ENCODE measurements around the gene MPO. TPM values are rescaled to one million over a fixed set of nuclear protein-coding genes. Genes with fewer than 3 reads are reported as not detected.

MPO gene
- total and polyA plus RNA-seq, 2 donors (not counting 1 experiment from before 2014, with no cell fraction given): 0.07 TPM; not detected in 1

DNA sequence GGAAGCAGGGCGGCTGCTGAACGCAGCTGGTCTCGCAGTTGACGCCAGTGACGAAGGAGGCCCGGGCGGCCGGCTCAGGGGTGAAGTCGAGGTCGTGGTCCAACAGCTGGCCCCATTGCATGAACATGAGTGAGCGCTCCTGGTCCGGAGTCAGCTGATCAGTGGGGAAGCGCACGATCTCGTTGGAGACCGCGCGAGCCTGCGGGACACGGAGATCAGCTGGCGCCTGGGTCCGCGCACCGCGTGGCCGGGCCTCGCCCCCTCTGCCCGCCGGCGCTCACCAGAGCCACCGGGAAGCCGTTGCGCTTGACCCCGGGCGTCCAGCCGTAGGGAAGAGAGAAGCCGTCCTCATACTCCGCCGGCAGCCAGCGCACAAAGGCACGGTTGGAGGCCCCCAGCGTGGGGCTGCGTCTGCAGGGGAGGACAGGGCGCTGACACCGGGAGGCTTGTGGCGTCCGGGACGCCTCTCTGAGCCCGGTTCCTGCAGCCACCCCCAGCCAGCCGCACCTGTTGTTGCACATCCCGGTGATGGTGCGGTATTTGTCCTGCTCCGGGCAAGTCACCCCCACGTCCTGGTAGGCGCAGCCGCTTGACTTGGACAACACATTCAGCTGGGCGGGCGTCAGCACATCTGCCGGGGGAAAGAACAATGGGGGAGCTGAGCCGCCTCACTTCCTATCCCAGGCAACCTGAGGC is 1.6 kb downstream of the MPO start:
- Mint-ChIP-seq H3K4me3 (no peak overlapping the region), H3K27ac (no peak overlapping the region)
- CTCF ChIA-PET: interaction anchor here (0.7 kb wide), 1 partner anchor 38 kb away, joined by 3 read pairs; no protein-coding TSS in a partner anchor

DNA sequence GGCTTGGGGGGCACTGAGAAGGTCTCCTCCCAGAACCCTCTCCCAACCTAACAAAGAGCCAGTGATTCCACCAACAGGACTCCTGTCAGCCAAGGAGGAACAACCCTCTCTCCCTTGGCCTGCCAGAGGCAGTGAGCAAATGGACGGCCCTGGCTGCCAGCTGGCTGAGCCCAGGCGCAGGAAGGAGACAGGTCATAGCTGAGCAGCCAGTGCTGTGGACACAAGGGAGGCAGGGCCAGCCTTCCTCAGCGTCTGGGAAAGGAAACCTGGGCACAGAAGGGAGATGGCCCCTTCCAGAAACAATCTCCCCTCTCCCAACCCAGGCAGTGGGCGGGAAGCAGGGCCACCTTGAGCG is 2.1 kb downstream of the MPO start:
- no peak overlapping the region for H3K4me3 Mint-ChIP-seq
- Histone ChIP-seq H3K9ac (ENCODE audit: low read length) (no peak overlapping the region), H2AFZ (ENCODE audit: insufficient read depth, low read depth, low read length, poor library complexity, severe bottlenecking) (no peak overlapping the region), H3K27ac (ENCODE audit: low read length in 2 of 2) (no peak overlapping the region), H3K9me3 (ENCODE audit: control extremely low read depth in 1 of 3, control insufficient read depth in 2 of 3, insufficient read depth in 1 of 3, low read length in 2 of 3) (no peaks in the 10 kb centered on the region), H3K36me3 (replicated peaks in 1 of 2; ENCODE audit: control extremely low read depth in 1 of 2, control insufficient read depth in 1 of 2, extremely low read depth in 1 of 2, insufficient read depth in 2 of 2, low read length in 1 of 2) (no peaks in the 10 kb centered on the region), H4K20me1 (ENCODE audit: control insufficient read depth, insufficient read depth, low read length, poor library complexity, severe bottlenecking) (no peaks in the 10 kb centered on the region), H3K79me2 (ENCODE audit: control insufficient read depth, insufficient read depth, low read length) (no peaks in the 10 kb centered on the region), H3K4me3 (ENCODE audit: control extremely low read depth in 1 of 5, extremely low read depth in 1 of 5, insufficient read depth in 1 of 5, low read depth in 2 of 5, low read length in 4 of 5) (no peak overlapping the region), H3K4me1 (ENCODE audit: control insufficient read depth in 2 of 2, insufficient read depth in 2 of 2, low read length in 2 of 2) (peaks cover 0 to 3% of the 10 kb centered on the region in 2 donors), H3K4me2 (replicated peaks; ENCODE audit: low read depth, low read length, poor library complexity, severe bottlenecking) (no peak overlapping the region), H3K27me3 (replicated peaks in 1 of 4; ENCODE audit: control extremely low read depth in 1 of 4, control insufficient read depth in 3 of 4, insufficient read depth in 4 of 4, low read length in 3 of 4) (peaks cover 0 to 13% (median 0%) of the 10 kb centered on the region in 4 experiments)
- peaks cover 23% of the 10 kb centered on the region for H3K27me3 Mint-ChIP-seq
- H3K9me3 Mint-ChIP-seq (ENCODE audit: insufficient read depth): no peaks in the 10 kb centered on the region
- 84% methylated on average over 5 of the region's 5 CpGs for WGBS (ENCODE audit: insufficient coverage)
- DNase-seq (no peak), ATAC-seq (ENCODE audit: low read depth) (no peak)
- no peaks in the 10 kb centered on the region for H3K4me1 Mint-ChIP-seq
- no peak overlapping the region for H3K27ac Mint-ChIP-seq
- TF ChIP-seq, protein P1, sequence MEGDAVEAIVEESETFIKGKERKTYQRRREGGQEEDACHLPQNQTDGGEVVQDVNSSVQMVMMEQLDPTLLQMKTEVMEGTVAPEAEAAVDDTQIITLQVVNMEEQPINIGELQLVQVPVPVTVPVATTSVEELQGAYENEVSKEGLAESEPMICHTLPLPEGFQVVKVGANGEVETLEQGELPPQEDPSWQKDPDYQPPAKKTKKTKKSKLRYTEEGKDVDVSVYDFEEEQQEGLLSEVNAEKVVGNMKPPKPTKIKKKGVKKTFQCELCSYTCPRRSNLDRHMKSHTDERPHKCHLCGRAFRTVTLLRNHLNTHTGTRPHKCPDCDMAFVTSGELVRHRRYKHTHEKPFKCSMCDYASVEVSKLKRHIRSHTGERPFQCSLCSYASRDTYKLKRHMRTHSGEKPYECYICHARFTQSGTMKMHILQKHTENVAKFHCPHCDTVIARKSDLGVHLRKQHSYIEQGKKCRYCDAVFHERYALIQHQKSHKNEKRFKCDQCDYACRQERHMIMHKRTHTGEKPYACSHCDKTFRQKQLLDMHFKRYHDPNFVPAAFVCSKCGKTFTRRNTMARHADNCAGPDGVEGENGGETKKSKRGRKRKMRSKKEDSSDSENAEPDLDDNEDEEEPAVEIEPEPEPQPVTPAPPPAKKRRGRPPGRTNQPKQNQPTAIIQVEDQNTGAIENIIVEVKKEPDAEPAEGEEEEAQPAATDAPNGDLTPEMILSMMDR (IDR thresholded peaks at IDR 0.05): no peak
- no peak for TF ChIP-seq EZH2 (IDR thresholded peaks at IDR 0.05; ENCODE audit: borderline replicate concordance, insufficient read depth, low read depth, low read length, poor library complexity, severe bottlenecking)
- intact Hi-C loops (cut with micrococcal nuclease): no loop called here
- ChIA-PET CTCF (no interaction called here), POLR2A (no interaction called here)

More for the DNA sequence above, 1.6 kb downstream of the MPO start:
- Histone ChIP-seq H3K4me2 (replicated peaks; ENCODE audit: low read depth, low read length, poor library complexity, severe bottlenecking) (no peak overlapping the region), H3K27ac (ENCODE audit: low read length in 2 of 2) (no peak overlapping the region), H2AFZ (ENCODE audit: insufficient read depth, low read depth, low read length, poor library complexity, severe bottlenecking) (no peak overlapping the region), H3K9ac (ENCODE audit: low read length) (no peak overlapping the region), H4K20me1 (ENCODE audit: control insufficient read depth, insufficient read depth, low read length, poor library complexity, severe bottlenecking) (no peaks in the 10 kb centered on the region), H3K4me3 (ENCODE audit: control extremely low read depth in 1 of 5, extremely low read depth in 1 of 5, insufficient read depth in 1 of 5, low read depth in 2 of 5, low read length in 4 of 5) (no peak overlapping the region), H3K27me3 (replicated peaks in 1 of 4; ENCODE audit: control extremely low read depth in 1 of 4, control insufficient read depth in 3 of 4, insufficient read depth in 4 of 4, low read length in 3 of 4) (peaks cover 0 to 15% (median 0%) of the 10 kb centered on the region in 4 experiments), H3K36me3 (replicated peaks in 1 of 2; ENCODE audit: control extremely low read depth in 1 of 2, control insufficient read depth in 1 of 2, extremely low read depth in 1 of 2, insufficient read depth in 2 of 2, low read length in 1 of 2) (no peaks in the 10 kb centered on the region), H3K4me1 (ENCODE audit: control insufficient read depth in 2 of 2, insufficient read depth in 2 of 2, low read length in 2 of 2) (peaks cover 0 to 3% of the 10 kb centered on the region in 2 donors), H3K9me3 (ENCODE audit: control extremely low read depth in 1 of 3, control insufficient read depth in 2 of 3, insufficient read depth in 1 of 3, low read length in 2 of 3) (no peaks in the 10 kb centered on the region), H3K79me2 (ENCODE audit: control insufficient read depth, insufficient read depth, low read length) (no peaks in the 10 kb centered on the region)
- 71% methylated on average over 48 of the region's 60 CpGs for WGBS (ENCODE audit: insufficient coverage)
- no peak for DNase-seq
- no peak for TF ChIP-seq EZH2 (IDR thresholded peaks at IDR 0.05; ENCODE audit: borderline replicate concordance, insufficient read depth, low read depth, low read length, poor library complexity, severe bottlenecking)
- TF ChIP-seq, protein P1 (IDR thresholded peaks at IDR 0.05): no peak
- no peaks in the 10 kb centered on the region for H3K4me1 Mint-ChIP-seq
- H3K9me3 Mint-ChIP-seq (ENCODE audit: insufficient read depth): no peaks in the 10 kb centered on the region
- POLR2A ChIA-PET: no interaction called here
- intact Hi-C loops (cut with micrococcal nuclease): no loop called here
- H3K27me3 Mint-ChIP-seq: peaks cover 21% of the 10 kb centered on the region
- no peak for ATAC-seq (ENCODE audit: low read depth)
